Measurements from ENCODE around the gene C15orf40.
A peak's percentile ranks its signal among the peaks of the same experiment; 100 is the strongest.

C15orf40 gene

DNA sequence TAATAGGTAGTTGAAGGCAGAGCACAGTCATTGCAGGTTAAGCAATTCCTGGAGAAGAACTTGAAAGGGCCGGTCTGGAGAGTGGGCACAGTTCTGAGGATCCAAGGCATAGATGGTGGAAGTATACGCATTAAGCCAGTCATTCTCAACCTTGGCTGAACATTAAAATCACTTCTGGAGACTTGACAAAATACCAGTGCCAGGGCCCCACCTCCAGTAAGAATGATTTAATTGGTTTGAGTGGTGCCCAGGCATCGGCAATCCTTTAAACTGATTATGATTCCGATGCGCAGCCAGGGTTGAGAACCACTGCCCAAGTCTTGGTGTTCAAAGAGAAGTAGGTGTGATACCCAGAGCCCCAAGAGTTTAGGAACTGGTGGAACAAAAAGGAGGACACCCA is 52.0 kb downstream of the C15orf40 start:
- DNase-seq (ENCODE audit: low spot score): no peak
- no peak overlapping the region for H3K18ac ChIP-seq (ENCODE audit: low read length)
- no peak overlapping the region for H2BK12ac ChIP-seq (ENCODE audit: low read length)
- H3K23ac ChIP-seq (ENCODE audit: low read depth, low read length, poor library complexity): no peak overlapping the region
- no peak overlapping the region for H3K4me2 ChIP-seq (ENCODE audit: insufficient read depth, low read length, poor library complexity, severe bottlenecking)
- no peak overlapping the region for H3K4me3 ChIP-seq (ENCODE audit: low read length in 2 of 2)
- no peak overlapping the region for H2AK5ac ChIP-seq (ENCODE audit: low read depth, low read length)
- H2BK5ac ChIP-seq (ENCODE audit: low read length): no peak overlapping the region
- no peak overlapping the region for H3K27ac ChIP-seq (replicated peaks; ENCODE audit: low read length)
- H2BK120ac ChIP-seq (ENCODE audit: low read depth, low read length): no peak overlapping the region
- no peak overlapping the region for H3K14ac ChIP-seq (ENCODE audit: low read length)
- no peak overlapping the region for H3K9ac ChIP-seq (ENCODE audit: low read depth, low read length, poor library complexity)
- H3K4me1 ChIP-seq (ENCODE audit: control insufficient read depth in 2 of 2, insufficient read depth in 1 of 2, low read depth in 1 of 2, low read length in 2 of 2): peaks cover 0 to 3% of the 10 kb centered on the region in 2 donors
- no peak overlapping the region for H2BK15ac ChIP-seq (ENCODE audit: low read length)
- no peak overlapping the region for H2AFZ ChIP-seq (ENCODE audit: low read length)
- no peak overlapping the region for H3K4ac ChIP-seq (ENCODE audit: low read length)
- H3K9me3 ChIP-seq (replicated peaks in 1 of 2; ENCODE audit: control insufficient read depth in 2 of 2, insufficient read depth in 1 of 2, low read depth in 1 of 2, low read length in 2 of 2): no peaks in the 10 kb centered on the region
- H3K36me3 ChIP-seq (replicated peaks in 1 of 2; ENCODE audit: control insufficient read depth in 2 of 2, insufficient read depth in 2 of 2, low read length in 2 of 2): peaks cover 2 to 6% of the 10 kb centered on the region in 2 donors
- H4K8ac ChIP-seq (ENCODE audit: low read depth, low read length): no peak overlapping the region
- no peaks in the 10 kb centered on the region for H3K79me1 ChIP-seq (ENCODE audit: low read depth, low read length)
- WGBS, 2 donors (ENCODE audit: extremely low coverage in 2 of 2, insufficient read length in 2 of 2, insufficient replicate concordance in 1 of 2): no CpG with 5 or more reads among the region's 5 CpGs
- no peak overlapping the region for H4K91ac ChIP-seq (ENCODE audit: low read depth, low read length, poor library complexity)
- H3K27me3 ChIP-seq (ENCODE audit: control insufficient read depth in 3 of 3, insufficient read depth in 3 of 3, low read depth in 1 of 3, low read length in 3 of 3): no peaks in the 10 kb centered on the region

DNA sequence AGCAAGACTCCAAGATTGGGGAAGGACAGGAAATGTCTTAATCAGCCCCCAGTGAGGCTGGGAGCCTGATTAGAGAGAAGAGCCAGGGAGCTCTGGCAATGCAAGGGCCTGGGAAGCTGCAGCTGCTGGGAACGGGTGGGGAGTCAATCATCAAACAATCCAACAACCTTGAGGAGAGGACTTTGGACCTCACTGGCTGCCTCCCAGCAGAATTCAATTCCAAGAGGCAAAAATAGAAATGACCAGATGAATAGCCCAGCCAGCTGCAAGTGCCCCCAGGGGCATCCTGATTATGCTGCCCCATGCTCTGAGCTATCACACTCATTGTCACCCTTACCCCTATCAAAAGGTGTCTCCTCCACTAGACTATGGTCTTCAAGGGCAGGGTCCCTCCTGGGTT is 52.8 kb downstream of the C15orf40 start:
- Histone ChIP-seq H2BK15ac (ENCODE audit: low read length) (no peak overlapping the region), H2AFZ (ENCODE audit: low read length) (no peak overlapping the region), H3K4ac (ENCODE audit: low read length) (no peak overlapping the region), H3K36me3 (replicated peaks in 1 of 2; ENCODE audit: control insufficient read depth in 2 of 2, insufficient read depth in 2 of 2, low read length in 2 of 2) (peaks cover 2 to 6% of the 10 kb centered on the region in 2 donors), H3K4me1 (ENCODE audit: control insufficient read depth in 2 of 2, insufficient read depth in 1 of 2, low read depth in 1 of 2, low read length in 2 of 2) (peaks cover 0 to 3% of the 10 kb centered on the region in 2 donors), H3K4me3 (ENCODE audit: low read length in 2 of 2) (no peak overlapping the region), H3K9ac (ENCODE audit: low read depth, low read length, poor library complexity) (no peak overlapping the region), H3K79me1 (ENCODE audit: low read depth, low read length) (no peaks in the 10 kb centered on the region), H3K18ac (ENCODE audit: low read length) (no peak overlapping the region), H2AK5ac (ENCODE audit: low read depth, low read length) (no peak overlapping the region), H3K4me2 (ENCODE audit: insufficient read depth, low read length, poor library complexity, severe bottlenecking) (no peak overlapping the region), H2BK12ac (ENCODE audit: low read length) (no peak overlapping the region), H3K14ac (ENCODE audit: low read length) (no peak overlapping the region), H3K27me3 (ENCODE audit: control insufficient read depth in 3 of 3, insufficient read depth in 3 of 3, low read depth in 1 of 3, low read length in 3 of 3) (no peaks in the 10 kb centered on the region), H2BK5ac (ENCODE audit: low read length) (no peak overlapping the region), H4K8ac (ENCODE audit: low read depth, low read length) (no peak overlapping the region), H3K27ac (replicated peaks; ENCODE audit: low read length) (no peak overlapping the region), H4K91ac (ENCODE audit: low read depth, low read length, poor library complexity) (no peak overlapping the region), H3K9me3 (replicated peaks in 1 of 2; ENCODE audit: control insufficient read depth in 2 of 2, insufficient read depth in 1 of 2, low read depth in 1 of 2, low read length in 2 of 2) (no peaks in the 10 kb centered on the region), H3K23ac (ENCODE audit: low read depth, low read length, poor library complexity) (no peak overlapping the region), H2BK120ac (ENCODE audit: low read depth, low read length) (no peak overlapping the region)
- no peak for DNase-seq (ENCODE audit: low spot score)
- no CpG with 5 or more reads among the region's 1 CpG for WGBS, 2 donors (ENCODE audit: extremely low coverage in 2 of 2, insufficient read length in 2 of 2, insufficient replicate concordance in 1 of 2)

DNA sequence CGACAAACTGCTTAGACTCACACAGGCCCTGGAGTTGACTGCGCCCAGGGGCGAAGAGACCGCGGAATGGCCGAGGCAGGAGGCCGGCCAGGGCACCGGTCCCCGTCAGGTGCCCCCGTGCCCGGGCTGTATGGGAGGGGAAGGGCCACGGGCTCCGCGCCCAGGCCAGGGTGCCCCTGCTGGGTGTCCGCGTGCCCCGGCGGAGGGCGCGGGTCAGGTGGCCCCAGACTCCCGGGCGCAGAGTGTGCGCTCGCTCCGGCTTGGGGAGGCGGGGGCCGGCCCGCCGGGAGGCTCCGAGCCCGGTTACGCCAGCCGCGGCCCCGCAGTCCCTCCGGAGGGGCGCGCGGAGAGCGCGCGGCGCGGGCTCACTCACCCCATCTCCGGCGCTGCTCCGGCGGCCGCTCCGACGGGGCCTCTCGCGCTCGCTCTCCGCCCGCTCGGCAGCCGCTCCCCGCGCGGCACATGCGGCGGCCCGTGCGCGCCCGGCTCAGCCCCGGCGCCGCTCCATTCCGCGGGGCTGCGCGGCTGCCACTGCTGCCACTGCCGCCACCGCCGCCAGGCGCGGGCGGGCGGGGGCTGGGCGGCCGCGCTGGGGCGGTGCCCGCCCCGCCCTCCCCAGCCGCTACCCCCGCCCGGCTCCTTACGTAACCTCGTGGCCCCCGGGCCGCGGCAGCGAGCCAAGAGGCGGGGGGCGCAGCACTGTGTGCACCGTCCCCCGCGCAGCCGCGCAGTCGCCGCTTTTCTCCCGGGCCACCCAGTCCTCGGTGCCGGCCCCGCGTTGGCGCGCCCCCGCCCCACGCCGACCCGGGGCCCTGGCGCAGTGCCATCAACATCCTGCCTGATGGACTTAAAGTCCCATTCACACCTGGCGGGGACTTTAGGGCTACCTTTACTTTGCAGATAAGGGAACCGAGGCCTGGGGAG is 59.0 kb downstream of the C15orf40 start, which contains the start of gene HOMER2:
Gene HOMER2, minus strand, starts transcription at position 563 of the 924 bp plus-strand sequence. Its CDS starts 185 bp downstream, at position 378.
- Histone ChIP-seq H3K36me3 (replicated peaks in 1 of 2; ENCODE audit: control insufficient read depth in 2 of 2, insufficient read depth in 2 of 2, low read length in 2 of 2) (no peaks in the 10 kb centered on the region), H3K4me2 (ENCODE audit: insufficient read depth, low read length, poor library complexity, severe bottlenecking) (peak within 1 kb of the TSS; percentile 63), H3K27me3 (ENCODE audit: control insufficient read depth in 3 of 3, insufficient read depth in 3 of 3, low read depth in 1 of 3, low read length in 3 of 3) (peaks cover 0 to 10% (median 7%) of the 10 kb centered on the region in 3 experiments), H4K8ac (ENCODE audit: low read depth, low read length) (no peak within 1 kb of the TSS), H3K4me3 (ENCODE audit: low read length in 2 of 2) (peak within 1 kb of the TSS; percentile 48 to 89), H4K91ac (ENCODE audit: low read depth, low read length, poor library complexity) (no peak within 1 kb of the TSS), H3K23ac (ENCODE audit: low read depth, low read length, poor library complexity) (no peak within 1 kb of the TSS), H3K14ac (ENCODE audit: low read length) (peak within 1 kb of the TSS; percentile 51), H3K4ac (ENCODE audit: low read length) (no peak within 1 kb of the TSS), H2BK5ac (ENCODE audit: low read length) (no peak within 1 kb of the TSS), H3K9ac (ENCODE audit: low read depth, low read length, poor library complexity) (peak within 1 kb of the TSS; percentile 40), H3K4me1 (ENCODE audit: control insufficient read depth in 2 of 2, insufficient read depth in 1 of 2, low read depth in 1 of 2, low read length in 2 of 2) (no peaks in the 10 kb centered on the region), H3K9me3 (replicated peaks in 1 of 2; ENCODE audit: control insufficient read depth in 2 of 2, insufficient read depth in 1 of 2, low read depth in 1 of 2, low read length in 2 of 2) (no peaks in the 10 kb centered on the region), H3K79me1 (ENCODE audit: low read depth, low read length) (no peaks in the 10 kb centered on the region), H2BK15ac (ENCODE audit: low read length) (no peak within 1 kb of the TSS), H2BK12ac (ENCODE audit: low read length) (no peak within 1 kb of the TSS), H2BK120ac (ENCODE audit: low read depth, low read length) (no peak within 1 kb of the TSS), H3K18ac (ENCODE audit: low read length) (peak within 1 kb of the TSS; percentile 84), H2AFZ (ENCODE audit: low read length) (peak within 1 kb of the TSS; percentile 88), H2AK5ac (ENCODE audit: low read depth, low read length) (no peak within 1 kb of the TSS), H3K27ac (replicated peaks; ENCODE audit: low read length) (no peak within 1 kb of the TSS)
- peak; percentile 40 for DNase-seq (ENCODE audit: low spot score)
- no CpG with 5 or more reads among the region's 119 CpGs for WGBS, 2 donors (ENCODE audit: extremely low coverage in 2 of 2, insufficient read length in 2 of 2, insufficient replicate concordance in 1 of 2)

DNA sequence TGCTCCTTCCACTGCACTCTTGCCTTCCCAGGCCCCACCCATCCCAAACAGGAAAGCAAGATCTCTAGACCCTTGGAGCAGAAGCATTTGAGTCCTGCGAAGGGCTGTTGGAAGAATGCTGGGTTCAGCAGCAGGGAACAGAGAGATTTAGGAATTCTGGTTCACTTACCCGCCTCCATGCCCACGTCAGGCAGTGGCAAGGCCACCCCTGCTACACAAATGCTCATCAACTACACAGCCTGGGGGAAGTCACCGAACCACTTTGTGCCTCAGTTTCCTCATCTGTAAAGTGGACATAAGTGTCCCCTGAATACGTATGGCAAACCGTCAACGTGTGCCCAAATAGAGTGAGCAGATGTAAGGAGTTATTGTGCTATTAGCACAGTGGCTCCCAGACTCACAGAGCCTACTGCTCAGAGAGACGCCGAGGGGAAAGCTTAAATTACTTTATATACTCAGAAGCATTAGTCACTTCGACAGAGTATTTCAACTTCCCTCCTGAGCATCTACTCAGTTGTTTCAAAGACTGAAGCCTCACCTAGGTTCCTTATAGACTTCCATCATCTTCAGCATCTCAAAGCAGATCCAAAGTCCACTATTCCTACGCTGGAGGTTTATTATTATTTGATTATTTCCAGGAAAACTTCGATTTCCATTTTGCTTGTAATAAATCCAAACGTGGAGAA is 59.8 kb downstream of the C15orf40 start:
- no CpG with 5 or more reads among the region's 13 CpGs for WGBS, 2 donors (ENCODE audit: extremely low coverage in 2 of 2, insufficient read length in 2 of 2, insufficient replicate concordance in 1 of 2)

More for the DNA sequence above, 59.8 kb downstream of the C15orf40 start:
- Histone ChIP-seq H3K9ac (ENCODE audit: low read depth, low read length, poor library complexity) (no peak overlapping the region), H3K9me3 (replicated peaks in 1 of 2; ENCODE audit: control insufficient read depth in 2 of 2, insufficient read depth in 1 of 2, low read depth in 1 of 2, low read length in 2 of 2) (no peaks in the 10 kb centered on the region), H3K27me3 (ENCODE audit: control insufficient read depth in 3 of 3, insufficient read depth in 3 of 3, low read depth in 1 of 3, low read length in 3 of 3) (peaks cover 0 to 10% (median 7%) of the 10 kb centered on the region in 3 experiments), H4K91ac (ENCODE audit: low read depth, low read length, poor library complexity) (no peak overlapping the region), H2BK15ac (ENCODE audit: low read length) (no peak overlapping the region), H2AK5ac (ENCODE audit: low read depth, low read length) (no peak overlapping the region), H3K14ac (ENCODE audit: low read length) (no peak overlapping the region), H2BK12ac (ENCODE audit: low read length) (no peak overlapping the region), H3K79me1 (ENCODE audit: low read depth, low read length) (no peaks in the 10 kb centered on the region), H3K4ac (ENCODE audit: low read length) (no peak overlapping the region), H3K4me3 (ENCODE audit: low read length in 2 of 2) (peak overlapping the region; percentile 48 to 89), H2AFZ (ENCODE audit: low read length) (peak overlapping the region; percentile 88), H3K36me3 (replicated peaks in 1 of 2; ENCODE audit: control insufficient read depth in 2 of 2, insufficient read depth in 2 of 2, low read length in 2 of 2) (no peaks in the 10 kb centered on the region), H3K4me1 (ENCODE audit: control insufficient read depth in 2 of 2, insufficient read depth in 1 of 2, low read depth in 1 of 2, low read length in 2 of 2) (no peaks in the 10 kb centered on the region), H3K18ac (ENCODE audit: low read length) (no peak overlapping the region), H3K4me2 (ENCODE audit: insufficient read depth, low read length, poor library complexity, severe bottlenecking) (peak overlapping the region; percentile 63), H3K23ac (ENCODE audit: low read depth, low read length, poor library complexity) (no peak overlapping the region), H2BK5ac (ENCODE audit: low read length) (no peak overlapping the region), H3K27ac (replicated peaks; ENCODE audit: low read length) (no peak overlapping the region), H2BK120ac (ENCODE audit: low read depth, low read length) (no peak overlapping the region), H4K8ac (ENCODE audit: low read depth, low read length) (no peak overlapping the region)
- DNase-seq (ENCODE audit: low spot score): no peak

Measured in neuronal stem cell (in vitro differentiated cells).